Measurements from ENCODE around the gene ASPSCR1. TPM values are rescaled to one million over a fixed set of nuclear protein-coding genes. Genes with fewer than 3 reads are reported as not detected.

ASPSCR1 gene
- total RNA-seq, 4 donors from 2014 or later: 21.0 to 61.7 (median 41.3) TPM

DNA sequence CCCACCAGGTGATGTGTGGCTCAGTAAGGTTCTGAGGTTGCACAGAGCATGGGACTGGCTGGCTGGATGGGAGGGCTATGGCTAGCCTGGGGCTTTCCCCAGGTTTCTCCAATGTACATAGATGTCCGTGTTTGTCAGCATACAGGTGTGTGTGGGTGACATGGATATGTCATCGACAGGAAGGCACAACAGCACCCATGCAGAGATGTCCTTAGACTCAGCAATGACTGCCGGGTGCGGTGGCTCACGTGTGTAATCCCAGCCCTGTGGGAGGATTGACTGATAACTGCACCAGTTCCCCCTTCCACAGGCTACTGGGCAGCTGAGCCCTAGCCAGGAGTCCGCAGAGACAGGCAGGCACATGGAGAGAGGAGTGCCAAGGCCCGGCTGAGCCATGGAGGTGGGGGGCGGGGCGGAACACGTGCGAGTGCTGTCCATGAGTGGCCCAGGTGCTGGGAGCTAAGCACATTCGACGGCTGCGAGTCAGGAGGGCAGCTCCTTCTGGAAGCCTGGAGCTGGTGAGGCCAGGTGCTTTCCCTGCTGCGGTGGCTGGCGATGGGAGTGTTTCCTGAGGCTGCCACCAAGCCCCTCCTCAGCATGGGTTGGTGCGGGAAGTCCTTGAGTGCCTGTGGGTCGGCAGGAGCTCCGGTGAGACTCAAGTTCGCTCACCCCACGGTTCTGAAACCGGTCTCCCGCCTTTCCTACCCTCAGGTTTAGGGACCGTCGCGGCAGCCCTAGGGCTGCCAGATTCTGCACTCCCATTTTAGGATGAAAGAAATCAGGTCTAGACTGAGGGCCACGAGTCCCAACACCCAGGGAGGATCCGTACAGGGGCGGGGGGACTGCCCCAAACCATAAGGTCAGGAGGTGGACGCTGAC, 858 bp upstream of the ASPSCR1 start:
- Histone ChIP-seq H3K4me3 (peak overlapping the region; percentile 63 to 99 (median 78)), H3K9me3 (no peaks in the 10 kb centered on the region), H3K27ac (peak overlapping the region; percentile 84 to 97 (median 94)), H3K36me3 (no peaks in the 10 kb centered on the region), H3K27me3 (no peaks in the 10 kb centered on the region), H3K4me1 (peaks cover 0 to 19% (median 13%) of the 10 kb centered on the region in 4 donors)
- TF ChIP-seq, protein P1, sequence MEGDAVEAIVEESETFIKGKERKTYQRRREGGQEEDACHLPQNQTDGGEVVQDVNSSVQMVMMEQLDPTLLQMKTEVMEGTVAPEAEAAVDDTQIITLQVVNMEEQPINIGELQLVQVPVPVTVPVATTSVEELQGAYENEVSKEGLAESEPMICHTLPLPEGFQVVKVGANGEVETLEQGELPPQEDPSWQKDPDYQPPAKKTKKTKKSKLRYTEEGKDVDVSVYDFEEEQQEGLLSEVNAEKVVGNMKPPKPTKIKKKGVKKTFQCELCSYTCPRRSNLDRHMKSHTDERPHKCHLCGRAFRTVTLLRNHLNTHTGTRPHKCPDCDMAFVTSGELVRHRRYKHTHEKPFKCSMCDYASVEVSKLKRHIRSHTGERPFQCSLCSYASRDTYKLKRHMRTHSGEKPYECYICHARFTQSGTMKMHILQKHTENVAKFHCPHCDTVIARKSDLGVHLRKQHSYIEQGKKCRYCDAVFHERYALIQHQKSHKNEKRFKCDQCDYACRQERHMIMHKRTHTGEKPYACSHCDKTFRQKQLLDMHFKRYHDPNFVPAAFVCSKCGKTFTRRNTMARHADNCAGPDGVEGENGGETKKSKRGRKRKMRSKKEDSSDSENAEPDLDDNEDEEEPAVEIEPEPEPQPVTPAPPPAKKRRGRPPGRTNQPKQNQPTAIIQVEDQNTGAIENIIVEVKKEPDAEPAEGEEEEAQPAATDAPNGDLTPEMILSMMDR (IDR thresholded peaks at IDR 0.05): no peak
- TF ChIP-seq POLR2AphosphoS5 (IDR thresholded peaks at IDR 0.05) (no peak), EP300 (IDR thresholded peaks at IDR 0.05; ENCODE audit: low read depth) (no peak), POLR2A (IDR thresholded peaks at IDR 0.05) (no peak)
- intact Hi-C loops (cut with DNase I; ENCODE audit: low total_unique reads) (no loop called here), in situ Hi-C loops (cut with MboI; ENCODE audit: low pct_ligation_motif_present in 1 of 4, low pct_unique_long_range_greater_than_20kb in 1 of 4, low sequenced_read_pairs in 3 of 4) (no loop called here)
- WGBS, 2 donors (ENCODE audit: low coverage in 1 of 2): 26% methylated on average over 30 of the region's 30 CpGs; no CpG with 5 or more reads in 1 of the 2 donors
- DNase-seq: peak; percentile 49

DNA sequence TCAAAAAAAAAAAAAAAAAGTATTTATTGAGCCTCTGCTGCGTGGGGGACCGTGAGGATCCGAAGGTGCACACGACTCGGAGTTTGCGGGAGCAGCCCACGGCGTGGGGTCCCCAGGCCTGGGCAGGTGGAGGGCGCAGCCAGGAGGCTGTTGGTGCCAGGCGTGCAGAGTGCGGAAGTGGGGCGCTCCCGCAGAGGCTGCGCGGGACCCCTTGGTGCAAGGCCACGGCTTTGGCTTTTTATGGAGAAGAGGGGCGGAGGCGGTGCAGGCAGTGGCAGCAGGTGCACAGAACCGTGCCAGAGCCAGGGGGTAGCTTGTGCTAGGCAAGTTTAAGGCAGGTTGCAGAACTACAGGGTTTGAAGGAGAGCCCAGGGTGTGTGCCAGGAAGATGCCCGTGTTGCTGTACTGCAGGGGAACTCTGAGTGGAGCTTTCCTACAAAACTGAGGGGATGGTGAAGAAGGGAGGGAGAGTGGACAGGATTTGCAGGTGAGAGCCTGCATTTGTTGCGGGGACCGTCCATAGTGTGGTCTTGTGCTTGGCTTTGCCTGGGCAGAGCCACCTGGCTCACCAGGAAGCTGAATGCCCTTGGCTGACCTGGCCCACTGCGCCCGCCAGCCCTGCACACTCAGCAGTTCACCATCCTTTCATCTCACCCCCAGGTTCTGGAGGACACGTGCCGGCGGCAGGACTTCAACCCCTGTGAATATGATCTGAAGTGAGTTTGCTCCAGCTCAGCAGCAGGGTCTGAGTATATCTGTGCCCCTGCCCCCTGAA, 1.3 kb downstream of the ASPSCR1 start:
- H3K27ac ChIP-seq: peak overlapping the region in 1 of 4 donors; percentile 94
- peak overlapping the region in 2 of 4 donors; percentile 75 to 99 for H3K4me3 ChIP-seq
- WGBS, 2 donors (ENCODE audit: low coverage in 1 of 2): 61 to 84% methylated on average over 15 to 27 of the region's 27 CpGs
- intact Hi-C loops (cut with DNase I; ENCODE audit: low total_unique reads) (no loop called here), in situ Hi-C loops (cut with MboI; ENCODE audit: low pct_ligation_motif_present in 1 of 4, low pct_unique_long_range_greater_than_20kb in 1 of 4, low sequenced_read_pairs in 3 of 4) (no loop called here)
- peaks cover 0 to 19% (median 13%) of the 10 kb centered on the region in 4 donors for H3K4me1 ChIP-seq
- H3K36me3 ChIP-seq: no peaks in the 10 kb centered on the region
- TF ChIP-seq EP300 (IDR thresholded peaks at IDR 0.05; ENCODE audit: low read depth) (no peak), POLR2AphosphoS5 (IDR thresholded peaks at IDR 0.05) (no peak), POLR2A (IDR thresholded peaks at IDR 0.05) (no peak)
- TF ChIP-seq, protein P1 (IDR thresholded peaks at IDR 0.05): no peak
- no peaks in the 10 kb centered on the region for H3K27me3 ChIP-seq
- no peaks in the 10 kb centered on the region for H3K9me3 ChIP-seq
- no peak for DNase-seq

DNA sequence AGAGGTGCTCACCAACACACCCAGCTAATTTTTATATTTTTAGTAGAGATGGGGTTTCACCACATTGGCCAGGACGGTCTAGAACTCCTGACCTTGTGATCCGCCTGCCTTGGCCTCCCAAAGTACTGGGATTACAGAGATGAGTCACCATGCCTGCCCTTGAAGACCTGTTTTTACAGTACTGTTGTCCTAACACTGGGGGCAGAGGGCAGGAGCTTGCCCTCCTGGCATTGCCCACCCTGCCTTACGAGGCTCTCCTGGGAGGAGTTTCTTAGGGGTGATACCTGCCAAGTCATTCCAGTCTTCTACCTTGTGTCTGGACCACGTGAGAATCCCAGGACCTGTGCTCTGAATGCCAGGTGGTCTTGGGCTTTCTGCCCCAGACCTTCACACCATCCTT, 2.7 kb downstream of the ASPSCR1 start:
- in situ Hi-C loops (cut with MboI; ENCODE audit: low pct_ligation_motif_present in 1 of 4, low pct_unique_long_range_greater_than_20kb in 1 of 4, low sequenced_read_pairs in 3 of 4): no loop called here
- 90% methylated on average over 4 of the region's 4 CpGs; no CpG with 5 or more reads in 1 of the 2 donors for WGBS, 2 donors (ENCODE audit: low coverage in 1 of 2)
- no peak for DNase-seq

More for the DNA sequence above, 2.7 kb downstream of the ASPSCR1 start:
- Histone ChIP-seq H3K27ac (no peak overlapping the region), H3K4me1 (peaks cover 0 to 19% (median 13%) of the 10 kb centered on the region in 4 donors), H3K27me3 (no peaks in the 10 kb centered on the region), H3K36me3 (no peaks in the 10 kb centered on the region), H3K4me3 (no peak overlapping the region), H3K9me3 (no peaks in the 10 kb centered on the region)
- TF ChIP-seq, protein P1 (IDR thresholded peaks at IDR 0.05): no peak
- TF ChIP-seq POLR2AphosphoS5 (IDR thresholded peaks at IDR 0.05) (no peak), POLR2A (IDR thresholded peaks at IDR 0.05) (no peak), EP300 (IDR thresholded peaks at IDR 0.05; ENCODE audit: low read depth) (no peak)
- intact Hi-C loops (cut with DNase I; ENCODE audit: low total_unique reads): no loop called here

Measured in transverse colon (tissue), 4 donors.